WTC11 (cell line): ENCODE results near the gene SPACA9. TPM values are rescaled to one million over a fixed set of nuclear protein-coding genes. Genes with fewer than 3 reads are reported as not detected.

Experiments used
- ATAC-seq: fragments of 200-7000 bp; cut with Tn5 transposase; 2 replicates; pipeline ENCODE4 v1.10.0; 2021; ENCODE audit warnings: mild to moderate bottlenecking, moderate library complexity
- CTCF ChIA-PET: fragments of 300-600 bp; sonication (Branson Sonifier 250); formaldehyde crosslinking; loops from one replicate; lab custom pipeline; 2021; ENCODE audit warnings: antibody characterized with exemption; lab: Charles Lee
- POLR2A ChIA-PET: fragments of 350-600 bp; sonication (Branson Sonifier 250); formaldehyde crosslinking; loops from one replicate; lab custom pipeline; 2021; ENCODE audit warnings: antibody characterized with exemption; lab: Charles Lee
- DNase-seq: peaks from one replicate; pipeline ENCODE4 v3.0.0; 2021; ENCODE audit warnings: low spot score
- H3K27ac Mint-ChIP-seq: 2 replicates; pipeline ENCODE4 v1.8.0; 2021; ENCODE audit warnings: mixed read lengths
- H3K27me3 Mint-ChIP-seq: 2 replicates; pipeline ENCODE4 v1.8.0; 2021; ENCODE audit warnings: low read depth, mild to moderate bottlenecking, moderate library complexity, mixed read lengths
- H3K36me3 Mint-ChIP-seq: 2 replicates; pipeline ENCODE4 v1.8.0; 2021; ENCODE audit warnings: mixed read lengths
- H3K4me1 Mint-ChIP-seq: 2 replicates; pipeline ENCODE4 v1.8.0; 2022; ENCODE audit warnings: mixed read lengths
- H3K4me3 Mint-ChIP-seq: 2 replicates; pipeline ENCODE4 v1.8.0; 2021; ENCODE audit warnings: mild to moderate bottlenecking, moderate library complexity, mixed read lengths
- H3K9me3 Mint-ChIP-seq: 2 replicates; pipeline ENCODE4 v1.8.0; 2021; ENCODE audit warnings: mixed read lengths
- ATF1 ChIP-seq: sonication (generic); formaldehyde crosslinking; IDR thresholded peaks from 2 replicates; pipeline ENCODE4 v1.8.1; 2023; ENCODE audit warnings: mild to moderate bottlenecking, moderate library complexity, missing genetic modification reagents
- CBFB ChIP-seq: sonication (generic); formaldehyde crosslinking; IDR thresholded peaks from 2 replicates; pipeline ENCODE4 v1.8.1; 2022; ENCODE audit warnings: mild to moderate bottlenecking, low read depth, missing genetic modification reagents
- CREB1 ChIP-seq: sonication (generic); formaldehyde crosslinking; IDR thresholded peaks from 2 replicates; pipeline ENCODE4 v1.8.0; 2023; ENCODE audit warnings: mild to moderate bottlenecking, missing genetic modification reagents
- ELF4 ChIP-seq: sonication (generic); formaldehyde crosslinking; IDR thresholded peaks from 2 replicates; pipeline ENCODE4 v1.8.1; 2022; ENCODE audit warnings: low read depth, mild to moderate bottlenecking, moderate library complexity, missing genetic modification reagents
- ETV6 ChIP-seq: sonication (generic); formaldehyde crosslinking; IDR thresholded peaks from 2 replicates; pipeline ENCODE4 v1.8.1; 2022; ENCODE audit warnings: mild to moderate bottlenecking, missing genetic modification reagents
- GTF2I ChIP-seq: fragments of 250-450 bp; sonication (Bioruptor Pico); conservative IDR thresholded peaks from 2 replicates; pipeline ENCODE4 v1.4.0; 2021; ENCODE audit warnings: mild to moderate bottlenecking
- IRF2 ChIP-seq: sonication (generic); formaldehyde crosslinking; IDR thresholded peaks from 2 replicates; pipeline ENCODE4 v1.8.0; 2022; ENCODE audit warnings: low read depth, missing genetic modification reagents, borderline replicate concordance
- JUN ChIP-seq: sonication (generic); formaldehyde crosslinking; IDR thresholded peaks from 2 replicates; pipeline ENCODE4 v1.8.0; 2023; ENCODE audit warnings: mild to moderate bottlenecking, missing genetic modification reagents
- NR1H2 ChIP-seq: sonication (generic); formaldehyde crosslinking; IDR thresholded peaks from 2 replicates; pipeline ENCODE4 v1.9.0; 2021; ENCODE audit warnings: mild to moderate bottlenecking, moderate library complexity, missing genetic modification reagents
- NR3C1 ChIP-seq: sonication (generic); formaldehyde crosslinking; conservative IDR thresholded peaks from 2 replicates; pipeline ENCODE4 v1.8.1; 2023; ENCODE audit warnings: low read depth, mild to moderate bottlenecking, missing genetic modification reagents
- PRRX2 ChIP-seq: fragments of 250-450 bp; sonication (Bioruptor Pico); IDR thresholded peaks from 2 replicates; pipeline ENCODE4 v1.8.0; 2021; ENCODE audit warnings: mild to moderate bottlenecking
- SOX15 ChIP-seq: fragments of 250-450 bp; sonication (Bioruptor Pico); IDR thresholded peaks from 2 replicates; pipeline ENCODE4 v1.9.0; 2021; ENCODE audit warnings: mild to moderate bottlenecking
- SP1 ChIP-seq: sonication (generic); formaldehyde crosslinking; conservative IDR thresholded peaks from 2 replicates; pipeline ENCODE4 v1.8.1; 2022; ENCODE audit warnings: missing genetic modification reagents
- ZBTB21 ChIP-seq: sonication (generic); formaldehyde crosslinking; IDR thresholded peaks from 2 replicates; pipeline ENCODE4 v1.8.1; 2023; ENCODE audit warnings: mild to moderate bottlenecking, missing genetic modification reagents, borderline replicate concordance
- ZNF219 ChIP-seq: sonication (generic); formaldehyde crosslinking; IDR thresholded peaks from 2 replicates; pipeline ENCODE4 v1.8.0; 2023; ENCODE audit warnings: missing genetic modification reagents, mild to moderate bottlenecking, borderline replicate concordance
- ZNF423 ChIP-seq: fragments of 250-450 bp; sonication (Bioruptor Pico); IDR thresholded peaks from 2 replicates; pipeline ENCODE4 v2.1.2; 2022; ENCODE audit warnings: mild to moderate bottlenecking, moderate library complexity
- total RNA-seq: library from RNA; stranded (reverse); gene quantifications from 3 replicates; pipeline ENCODE4 v1.2.3, GENCODE V29; 2021
- TF ChIP-seq, protein P1 (sequence below): fragments of 200-600 bp; IDR thresholded peaks from 2 replicates; pipeline ENCODE4 v1.8.0; 2022; ENCODE audit warnings: antibody characterized with exemption
- TF ChIP-seq, protein P2 (sequence below): sonication (generic); formaldehyde crosslinking; IDR thresholded peaks from 2 replicates; pipeline ENCODE4 v1.8.1; 2022; ENCODE audit warnings: mild to moderate bottlenecking, missing genetic modification reagents, moderate library complexity, borderline replicate concordance
- TF ChIP-seq, protein P3 (sequence below): fragments of 250-450 bp; sonication (Bioruptor Pico); IDR thresholded peaks from 2 replicates; pipeline ENCODE4 v1.8.0; 2021; ENCODE audit warnings: mild to moderate bottlenecking
- TF ChIP-seq, protein P4 (sequence below): fragments of 250-450 bp; sonication (Bioruptor Pico); IDR thresholded peaks from 2 replicates; pipeline ENCODE4 v1.9.0; 2021; ENCODE audit warnings: moderate library complexity, mild to moderate bottlenecking, inconsistent platforms, borderline replicate concordance
- TF ChIP-seq, protein P5 (sequence below): sonication (generic); formaldehyde crosslinking; IDR thresholded peaks from 2 replicates; pipeline ENCODE4 v1.8.1; 2023; ENCODE audit warnings: mild to moderate bottlenecking, missing genetic modification reagents, moderate library complexity

Gene SPACA9
- total RNA-seq, 1 experiment from 2014 or later: 0.48 TPM

DNA sequence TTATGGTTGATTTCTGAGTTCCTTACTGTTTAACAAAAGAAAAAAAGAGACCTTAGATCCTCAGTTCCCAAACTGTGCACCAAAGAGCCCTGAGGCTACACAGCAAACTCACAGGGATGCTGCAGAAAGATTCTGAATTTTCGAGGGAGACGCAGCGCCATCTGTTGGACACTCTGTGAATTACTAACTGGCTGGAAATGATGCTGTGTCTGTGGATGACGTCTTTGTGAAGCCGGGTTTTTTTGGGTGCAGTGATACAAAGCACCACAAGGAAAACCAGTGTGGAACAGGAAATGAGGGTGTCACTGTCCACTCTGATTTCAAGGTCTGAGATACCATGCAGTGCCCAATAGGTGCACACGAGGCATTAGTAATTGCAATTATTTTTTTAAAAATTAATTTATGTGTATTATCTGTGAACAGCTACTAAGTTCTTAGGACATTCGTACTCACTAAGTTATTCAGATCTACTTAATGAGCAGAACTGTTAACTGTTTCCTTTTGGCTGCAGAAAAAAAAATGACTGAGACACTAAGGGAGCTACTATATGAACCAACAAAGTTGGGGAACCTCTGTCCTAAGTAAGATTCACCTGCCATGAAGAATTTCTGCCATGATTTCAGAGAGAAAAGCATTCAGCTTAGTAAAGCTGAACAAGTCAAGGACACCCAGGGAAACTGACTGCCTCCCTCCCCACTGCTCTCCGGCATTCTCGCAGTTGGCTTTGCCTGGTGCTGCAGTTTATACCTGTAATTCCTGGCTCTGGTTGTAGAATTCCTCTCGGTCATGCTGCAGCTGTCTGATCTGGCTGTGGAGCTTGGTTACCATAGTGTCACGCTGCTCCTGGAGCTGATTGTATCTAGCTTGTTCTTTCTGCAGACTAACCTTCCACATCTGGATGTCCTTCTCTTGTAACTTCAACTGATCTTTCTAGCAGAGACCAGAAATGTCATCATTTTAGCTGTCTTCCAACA lies 23.4 kb downstream of the SPACA9 start:
- DNase-seq: peak; percentile 78
- TF ChIP-seq, protein P1, sequence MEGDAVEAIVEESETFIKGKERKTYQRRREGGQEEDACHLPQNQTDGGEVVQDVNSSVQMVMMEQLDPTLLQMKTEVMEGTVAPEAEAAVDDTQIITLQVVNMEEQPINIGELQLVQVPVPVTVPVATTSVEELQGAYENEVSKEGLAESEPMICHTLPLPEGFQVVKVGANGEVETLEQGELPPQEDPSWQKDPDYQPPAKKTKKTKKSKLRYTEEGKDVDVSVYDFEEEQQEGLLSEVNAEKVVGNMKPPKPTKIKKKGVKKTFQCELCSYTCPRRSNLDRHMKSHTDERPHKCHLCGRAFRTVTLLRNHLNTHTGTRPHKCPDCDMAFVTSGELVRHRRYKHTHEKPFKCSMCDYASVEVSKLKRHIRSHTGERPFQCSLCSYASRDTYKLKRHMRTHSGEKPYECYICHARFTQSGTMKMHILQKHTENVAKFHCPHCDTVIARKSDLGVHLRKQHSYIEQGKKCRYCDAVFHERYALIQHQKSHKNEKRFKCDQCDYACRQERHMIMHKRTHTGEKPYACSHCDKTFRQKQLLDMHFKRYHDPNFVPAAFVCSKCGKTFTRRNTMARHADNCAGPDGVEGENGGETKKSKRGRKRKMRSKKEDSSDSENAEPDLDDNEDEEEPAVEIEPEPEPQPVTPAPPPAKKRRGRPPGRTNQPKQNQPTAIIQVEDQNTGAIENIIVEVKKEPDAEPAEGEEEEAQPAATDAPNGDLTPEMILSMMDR: peak; percentile 86
- TF ChIP-seq SP1 (CRISPR knock-in tag) (no peak), CBFB (CRISPR knock-in tag) (no peak), PRRX2 (CRISPR knock-in tag) (no peak)
- H3K4me1 Mint-ChIP-seq: peaks cover 24% of the 10 kb centered on the region
- POLR2A ChIA-PET: no interaction called here
- H3K36me3 Mint-ChIP-seq: peaks cover 41% of the 10 kb centered on the region
- H3K4me3 Mint-ChIP-seq: no peak overlapping the region
- CTCF ChIA-PET: interaction anchor here (0.6 to 3.1 kb wide), 26 partner anchors 8 to 149 kb away, joined by 3 to 32 read pairs (median 4); partner anchors contain the start of genes GFI1B, SPACA9 and TSC1
- H3K9me3 Mint-ChIP-seq: no peaks in the 10 kb centered on the region
- no peak overlapping the region for H3K27ac Mint-ChIP-seq
- no peaks in the 10 kb centered on the region for H3K27me3 Mint-ChIP-seq
- ATAC-seq: peak; percentile 66

DNA sequence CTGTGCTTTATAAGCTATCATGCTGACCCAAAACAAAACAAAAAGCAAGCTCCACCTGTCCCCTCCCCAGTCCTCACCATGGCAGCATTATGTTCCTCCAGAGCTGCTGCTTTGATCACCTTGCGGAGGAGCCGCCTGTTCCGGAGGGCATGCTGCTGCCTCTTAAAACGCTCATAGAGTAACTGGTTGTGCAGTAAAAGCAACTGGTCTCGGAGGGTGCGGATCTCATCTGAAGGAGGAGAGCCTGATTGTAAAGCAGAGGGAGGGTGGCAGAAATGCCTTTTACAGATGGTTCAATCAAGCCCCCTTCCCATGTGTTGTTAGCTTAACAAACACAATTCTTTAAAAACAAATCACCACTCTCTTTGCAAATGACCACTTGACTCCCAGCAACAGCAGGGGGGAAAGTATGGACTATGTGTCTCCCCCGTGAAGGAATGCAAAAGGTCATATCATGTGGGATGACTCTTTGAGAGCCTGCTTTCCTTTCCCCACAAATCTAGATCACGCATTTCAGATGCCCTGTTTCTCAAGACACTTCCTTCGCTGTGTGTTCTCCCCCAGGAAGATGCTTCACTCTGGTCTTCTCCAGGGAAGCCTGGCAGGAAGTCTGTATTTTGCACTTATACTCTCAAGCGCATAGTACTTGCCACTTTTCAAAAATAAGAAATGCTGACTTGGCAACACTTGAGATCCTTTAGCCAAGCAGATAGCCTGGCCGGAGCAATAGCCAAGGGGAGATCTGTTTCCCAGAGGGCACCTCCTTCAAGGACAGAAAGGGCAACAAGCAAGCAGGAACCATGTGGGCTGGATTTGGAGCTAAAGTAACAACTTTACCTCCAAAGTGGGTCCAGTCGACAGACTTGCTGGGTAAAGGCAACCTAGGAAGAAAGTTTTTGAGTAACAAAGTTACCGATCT lies 25.1 kb downstream of the SPACA9 start:
- Mint-ChIP-seq H3K4me3 (no peak overlapping the region), H3K9me3 (no peaks in the 10 kb centered on the region), H3K27ac (peak overlapping the region; percentile 58), H3K27me3 (no peaks in the 10 kb centered on the region)
- no peak for DNase-seq
- POLR2A ChIA-PET: no interaction called here
- peak; percentile 65 for ATAC-seq
- TF ChIP-seq, protein P2, sequence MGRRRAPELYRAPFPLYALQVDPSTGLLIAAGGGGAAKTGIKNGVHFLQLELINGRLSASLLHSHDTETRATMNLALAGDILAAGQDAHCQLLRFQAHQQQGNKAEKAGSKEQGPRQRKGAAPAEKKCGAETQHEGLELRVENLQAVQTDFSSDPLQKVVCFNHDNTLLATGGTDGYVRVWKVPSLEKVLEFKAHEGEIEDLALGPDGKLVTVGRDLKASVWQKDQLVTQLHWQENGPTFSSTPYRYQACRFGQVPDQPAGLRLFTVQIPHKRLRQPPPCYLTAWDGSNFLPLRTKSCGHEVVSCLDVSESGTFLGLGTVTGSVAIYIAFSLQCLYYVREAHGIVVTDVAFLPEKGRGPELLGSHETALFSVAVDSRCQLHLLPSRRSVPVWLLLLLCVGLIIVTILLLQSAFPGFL: no peak
- TF ChIP-seq ZBTB21 (CRISPR knock-in tag) (no peak), NR3C1 (CRISPR knock-in tag) (no peak), JUN (CRISPR knock-in tag) (no peak), ATF1 (CRISPR knock-in tag) (no peak), ZNF423 (no peak), CREB1 (CRISPR knock-in tag) (no peak), GTF2I (CRISPR knock-in tag) (no peak), SOX15 (CRISPR knock-in tag) (no peak), NR1H2 (CRISPR knock-in tag) (no peak), ELF4 (no peak), ZNF219 (CRISPR knock-in tag) (no peak), IRF2 (no peak), ETV6 (CRISPR knock-in tag) (no peak)
- TF ChIP-seq, protein P3, sequence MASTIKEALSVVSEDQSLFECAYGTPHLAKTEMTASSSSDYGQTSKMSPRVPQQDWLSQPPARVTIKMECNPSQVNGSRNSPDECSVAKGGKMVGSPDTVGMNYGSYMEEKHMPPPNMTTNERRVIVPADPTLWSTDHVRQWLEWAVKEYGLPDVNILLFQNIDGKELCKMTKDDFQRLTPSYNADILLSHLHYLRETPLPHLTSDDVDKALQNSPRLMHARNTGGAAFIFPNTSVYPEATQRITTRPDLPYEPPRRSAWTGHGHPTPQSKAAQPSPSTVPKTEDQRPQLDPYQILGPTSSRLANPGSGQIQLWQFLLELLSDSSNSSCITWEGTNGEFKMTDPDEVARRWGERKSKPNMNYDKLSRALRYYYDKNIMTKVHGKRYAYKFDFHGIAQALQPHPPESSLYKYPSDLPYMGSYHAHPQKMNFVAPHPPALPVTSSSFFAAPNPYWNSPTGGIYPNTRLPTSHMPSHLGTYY (CRISPR knock-in tag): no peak
- TF ChIP-seq, protein P4, sequence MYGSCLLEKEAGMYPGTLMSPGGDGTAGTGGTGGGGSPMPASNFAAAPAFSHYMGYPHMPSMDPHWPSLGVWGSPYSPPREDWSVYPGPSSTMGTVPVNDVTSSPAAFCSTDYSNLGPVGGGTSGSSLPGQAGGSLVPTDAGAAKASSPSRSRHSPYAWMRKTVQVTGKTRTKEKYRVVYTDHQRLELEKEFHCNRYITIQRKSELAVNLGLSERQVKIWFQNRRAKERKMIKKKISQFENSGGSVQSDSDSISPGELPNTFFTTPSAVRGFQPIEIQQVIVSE (CRISPR knock-in tag): no peak
- TF ChIP-seq, protein P5, sequence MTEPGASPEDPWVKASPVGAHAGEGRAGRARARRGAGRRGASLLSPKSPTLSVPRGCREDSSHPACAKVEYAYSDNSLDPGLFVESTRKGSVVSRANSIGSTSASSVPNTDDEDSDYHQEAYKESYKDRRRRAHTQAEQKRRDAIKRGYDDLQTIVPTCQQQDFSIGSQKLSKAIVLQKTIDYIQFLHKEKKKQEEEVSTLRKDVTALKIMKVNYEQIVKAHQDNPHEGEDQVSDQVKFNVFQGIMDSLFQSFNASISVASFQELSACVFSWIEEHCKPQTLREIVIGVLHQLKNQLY (CRISPR knock-in tag): no peak
- TF ChIP-seq, all 79 proteins: peak for 0
- CTCF ChIA-PET: interaction anchor here (0.7 to 3.1 kb wide), 9 partner anchors 15 to 118 kb away, joined by 3 to 32 read pairs (median 3); partner anchors contain the start of genes GFI1B and SPACA9
- Mint-ChIP-seq H3K4me1 (peaks cover 24% of the 10 kb centered on the region), H3K36me3 (peaks cover 28% of the 10 kb centered on the region)
